Mesenchymal stem cell (in vitro differentiated cells and primary cell): ENCODE results near the gene SERBP1.

Experiments used
- DNase-seq: peaks from one replicate; pipeline ENCODE4 v3.0.0-alpha.2; 2013
- H2AFZ ChIP-seq: one replicate; pipeline ENCODE4 v1.6.1; 2013; ENCODE audit warnings: low read depth, mild to moderate bottlenecking, control low read depth, inconsistent platforms, low read length, moderate library complexity
- H2AK5ac ChIP-seq: 2 replicates; pipeline ENCODE4 v1.6.1; 2013; ENCODE audit warnings: low read length, moderate library complexity, mild to moderate bottlenecking, inconsistent platforms; ENCODE audit not compliant: severe bottlenecking
- H2BK120ac ChIP-seq: one replicate; pipeline ENCODE4 v1.6.1; 2013; ENCODE audit warnings: low read depth, mild to moderate bottlenecking, inconsistent platforms, low read length, moderate library complexity
- H2BK12ac ChIP-seq, 2 experiments: one replicate each; pipeline ENCODE4 v1.6.1; 2013; ENCODE audit warnings: inconsistent platforms in 2 of 2, low read length in 2 of 2, mild to moderate bottlenecking in 2 of 2, moderate library complexity in 2 of 2, control low read depth in 1 of 2
- H2BK15ac ChIP-seq: one replicate; pipeline ENCODE4 v1.6.1; 2013; ENCODE audit warnings: mild to moderate bottlenecking, low read depth, inconsistent platforms; ENCODE audit not compliant: poor library complexity, severe bottlenecking
- H2BK5ac ChIP-seq: 2 replicates; pipeline ENCODE4 v1.6.1; 2013; ENCODE audit warnings: low read depth, mild to moderate bottlenecking, low read length, control low read depth, inconsistent platforms; ENCODE audit not compliant: poor library complexity, severe bottlenecking
- H3K14ac ChIP-seq, 2 experiments: one replicate each; pipeline ENCODE4 v1.6.1; 2013; ENCODE audit warnings: inconsistent platforms in 2 of 2, low read length in 2 of 2, control low read depth in 1 of 2, mild to moderate bottlenecking in 1 of 2, moderate library complexity in 1 of 2
- H3K18ac ChIP-seq, 2 experiments: one replicate each; pipeline ENCODE4 v1.6.1; 2013; ENCODE audit warnings: inconsistent platforms in 2 of 2, low read length in 2 of 2, control low read depth in 1 of 2, low read depth in 1 of 2, mild to moderate bottlenecking in 1 of 2
- H3K23ac ChIP-seq, 2 experiments: one replicate each; pipeline ENCODE4 v1.6.1; 2013; ENCODE audit warnings: inconsistent platforms in 2 of 2, low read length in 2 of 2, mild to moderate bottlenecking in 2 of 2, moderate library complexity in 2 of 2, control low read depth in 1 of 2
- H3K27ac ChIP-seq: 2 replicates; pipeline ENCODE4 v1.5.1; 2013; ENCODE audit warnings: mild to moderate bottlenecking, moderate library complexity, low read length, control low read depth, inconsistent platforms; ENCODE audit not compliant: poor library complexity, severe bottlenecking
- H3K27me3 ChIP-seq, 2 experiments: 2 replicates each; pipeline versions ENCODE4 v1.6.1 to v1.7.0; 2013; ENCODE audit warnings: low read length in 2 of 2, mild to moderate bottlenecking in 2 of 2, moderate library complexity in 2 of 2, control low read depth in 1 of 2, inconsistent platforms in 1 of 2; ENCODE audit not compliant: control insufficient read depth in 1 of 2, insufficient read depth in 1 of 2
- H3K36me3 ChIP-seq, 2 experiments: 2 replicates each; pipeline versions ENCODE4 v1.6.1 to v1.7.0; 2013; ENCODE audit warnings: low read length in 2 of 2, control low read depth in 1 of 2, inconsistent platforms in 1 of 2, low read depth in 1 of 2, mild to moderate bottlenecking in 1 of 2; ENCODE audit not compliant: insufficient read depth in 2 of 2, control insufficient read depth in 1 of 2
- H3K4ac ChIP-seq, 2 experiments: one replicate each; pipeline ENCODE4 v1.6.1; 2013; ENCODE audit warnings: inconsistent platforms in 2 of 2, low read length in 2 of 2, mild to moderate bottlenecking in 2 of 2, moderate library complexity in 2 of 2, control low read depth in 1 of 2, low read depth in 1 of 2
- H3K4me1 ChIP-seq: 2 replicates; pipeline ENCODE4 v1.6.1; 2013; ENCODE audit warnings: low read depth, low read length, control low read depth; ENCODE audit not compliant: control insufficient read depth, insufficient read depth
- H3K4me2 ChIP-seq: 2 replicates; pipeline ENCODE4 v1.6.1; 2013; ENCODE audit warnings: low read length, mild to moderate bottlenecking, inconsistent platforms; ENCODE audit not compliant: poor library complexity, severe bottlenecking
- H3K4me3 ChIP-seq, 2 experiments: 2 replicates each; pipeline versions ENCODE4 v1.5.1 to v1.7.0; 2013; ENCODE audit warnings: low read length in 2 of 2, mild to moderate bottlenecking in 2 of 2, control low read depth in 1 of 2, low read depth in 1 of 2; ENCODE audit not compliant: insufficient read depth in 1 of 2
- H3K79me1 ChIP-seq: replicated peaks from 2 replicates; pipeline ENCODE4 v1.6.1; 2013; ENCODE audit warnings: mild to moderate bottlenecking, control low read depth, low read length, inconsistent platforms; ENCODE audit not compliant: poor library complexity, severe bottlenecking
- H3K9ac ChIP-seq: 2 replicates; pipeline ENCODE4 v1.7.0; 2013; ENCODE audit warnings: mild to moderate bottlenecking, low read length, moderate library complexity
- H3K9me3 ChIP-seq: 2 replicates; pipeline ENCODE4 v1.7.0; 2013; ENCODE audit warnings: mild to moderate bottlenecking, low read length; ENCODE audit not compliant: control insufficient read depth
- H4K8ac ChIP-seq: one replicate; pipeline ENCODE4 v1.6.1; 2013; ENCODE audit warnings: inconsistent platforms, mild to moderate bottlenecking, low read length, moderate library complexity
- H4K91ac ChIP-seq: one replicate; pipeline ENCODE4 v1.6.1; 2013; ENCODE audit warnings: mild to moderate bottlenecking, low read length, inconsistent platforms
- WGBS: methylation state at CpG from one replicate; pipeline ENCODE4 v1.1.7; 2013; ENCODE audit warnings: mixed read lengths; 5-methylcytosine and 5-hydroxymethylcytosine counted together

The SERBP1 gene

DNA sequence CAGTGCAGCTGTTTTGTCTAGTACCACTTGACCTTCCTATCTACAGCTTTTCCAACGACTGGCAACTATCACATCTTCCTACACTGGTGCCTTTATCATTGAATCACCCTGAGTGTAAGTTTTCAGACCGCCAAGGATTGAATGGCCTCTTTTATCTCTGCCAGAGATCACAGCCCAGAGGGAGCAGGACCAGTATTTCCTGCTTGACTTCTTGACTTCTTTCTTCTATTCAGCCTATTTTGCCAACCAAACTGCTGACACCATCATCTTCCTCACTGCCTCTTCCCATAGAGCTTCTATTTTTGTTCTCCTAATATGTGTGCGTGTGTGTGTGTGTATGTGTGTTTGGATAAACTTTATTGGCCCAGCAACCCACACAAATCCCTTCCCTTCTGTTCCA lies 53.8 kb downstream of the SERBP1 start:
- Histone ChIP-seq H3K27me3 (no peaks in the 10 kb centered on the region), H3K18ac (no peak overlapping the region), H2AFZ (no peak overlapping the region), H3K4me1 (no peaks in the 10 kb centered on the region), H2BK12ac (no peak overlapping the region), H3K36me3 (no peaks in the 10 kb centered on the region), H3K4me3 (no peak overlapping the region), H4K8ac (no peak overlapping the region), H4K91ac (no peak overlapping the region), H3K23ac (no peak overlapping the region), H2BK5ac (no peak overlapping the region), H2AK5ac (no peak overlapping the region), H3K79me1 (no peaks in the 10 kb centered on the region), H3K4ac (no peak overlapping the region), H3K9ac (no peak overlapping the region), H3K14ac (no peak overlapping the region), H2BK15ac (no peak overlapping the region), H3K9me3 (no peaks in the 10 kb centered on the region), H3K27ac (no peak overlapping the region), H3K4me2 (no peak overlapping the region), H2BK120ac (no peak overlapping the region)
- DNase-seq: peak; percentile 2
- 21% methylated on average over 2 of the region's 3 CpGs for WGBS

DNA sequence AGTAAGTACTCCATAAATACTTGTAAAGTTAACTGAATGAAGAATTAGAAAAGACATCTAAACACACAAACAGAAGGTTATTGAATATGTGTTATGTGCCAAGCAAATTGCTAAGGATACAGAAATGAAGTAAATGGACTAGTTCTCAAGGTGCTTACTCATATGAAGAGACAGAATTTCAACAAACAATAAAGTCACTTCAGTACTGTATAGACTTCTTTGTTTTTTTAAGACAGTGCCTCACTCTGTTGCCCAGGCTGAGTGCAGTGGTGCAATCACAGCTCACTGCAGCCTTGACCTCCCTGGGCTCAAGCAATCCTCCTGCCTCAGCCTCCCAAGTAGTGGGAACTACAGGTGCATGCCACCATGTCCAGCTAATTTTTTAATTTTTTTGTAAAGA lies 57.3 kb downstream of the SERBP1 start:
- H3K79me1 ChIP-seq: no peaks in the 10 kb centered on the region
- no peak overlapping the region for H3K27ac ChIP-seq
- no peak overlapping the region for H2BK120ac ChIP-seq
- no peak overlapping the region for H3K4ac ChIP-seq
- H3K36me3 ChIP-seq: no peaks in the 10 kb centered on the region
- H2BK12ac ChIP-seq: no peak overlapping the region
- no peak overlapping the region for H2BK5ac ChIP-seq
- no peak for DNase-seq
- no peak overlapping the region for H2BK15ac ChIP-seq
- no peak overlapping the region for H3K9ac ChIP-seq
- no peak overlapping the region for H3K4me3 ChIP-seq
- H3K14ac ChIP-seq: no peak overlapping the region
- no peak overlapping the region for H3K18ac ChIP-seq
- H3K9me3 ChIP-seq: no peaks in the 10 kb centered on the region
- H2AFZ ChIP-seq: no peak overlapping the region
- no peak overlapping the region for H3K23ac ChIP-seq
- no peak overlapping the region for H2AK5ac ChIP-seq
- no peaks in the 10 kb centered on the region for H3K27me3 ChIP-seq
- no peaks in the 10 kb centered on the region for H3K4me1 ChIP-seq
- no peak overlapping the region for H3K4me2 ChIP-seq
- no peak overlapping the region for H4K8ac ChIP-seq
- no peak overlapping the region for H4K91ac ChIP-seq

DNA sequence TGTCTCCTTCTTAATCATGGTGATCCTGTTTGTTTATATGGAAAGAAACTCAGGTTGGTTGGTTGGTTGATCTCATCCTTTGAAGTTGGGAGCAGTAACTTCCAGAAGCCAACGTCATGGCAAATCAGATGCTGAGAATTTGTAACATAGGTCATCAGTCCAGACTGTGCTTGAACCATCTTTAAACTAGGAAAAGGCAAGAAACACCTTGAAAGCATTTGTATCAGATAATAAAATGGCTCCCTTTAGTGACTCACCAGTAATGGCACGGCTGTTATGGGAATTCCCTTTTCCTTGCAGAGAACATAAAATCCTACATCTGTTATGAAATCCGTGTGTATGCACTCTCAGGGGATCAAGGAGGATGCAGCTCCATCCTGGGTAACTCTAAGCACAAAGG lies 58.1 kb downstream of the SERBP1 start:
- Histone ChIP-seq H2BK120ac (no peak overlapping the region), H3K4me1 (no peaks in the 10 kb centered on the region), H3K4me3 (no peak overlapping the region), H3K9ac (no peak overlapping the region), H3K27ac (no peak overlapping the region), H2BK15ac (no peak overlapping the region), H3K27me3 (no peaks in the 10 kb centered on the region), H2AFZ (no peak overlapping the region), H3K36me3 (no peaks in the 10 kb centered on the region), H4K91ac (no peak overlapping the region), H3K23ac (no peak overlapping the region), H2AK5ac (no peak overlapping the region), H3K4ac (no peak overlapping the region), H2BK5ac (no peak overlapping the region), H4K8ac (no peak overlapping the region), H3K79me1 (no peaks in the 10 kb centered on the region), H3K18ac (no peak overlapping the region), H3K9me3 (no peaks in the 10 kb centered on the region), H3K4me2 (no peak overlapping the region), H2BK12ac (no peak overlapping the region), H3K14ac (no peak overlapping the region)
- peak; percentile 8 for DNase-seq
- WGBS: 66% methylated on average over 3 of the region's 3 CpGs

DNA sequence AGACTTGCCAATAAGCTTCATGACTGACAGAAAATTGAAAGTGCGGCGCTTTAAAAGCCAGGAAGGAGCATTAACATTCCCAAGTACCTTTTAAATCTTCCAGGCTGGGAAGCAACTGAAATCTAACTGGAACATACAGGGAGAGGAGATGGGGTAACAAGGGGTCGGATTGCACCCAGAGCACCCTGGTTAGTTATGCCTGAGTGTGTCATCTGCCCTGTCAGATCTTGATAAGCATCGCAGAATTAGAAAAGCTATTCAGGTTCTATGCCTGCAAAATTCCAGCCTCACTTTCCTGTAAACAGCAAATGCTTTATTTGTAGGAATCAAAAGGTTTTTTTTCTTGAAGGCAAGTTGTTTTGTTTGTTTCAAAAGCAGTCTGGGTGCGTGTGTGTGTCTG lies 58.5 kb downstream of the SERBP1 start:
- WGBS: 84% methylated on average over 5 of the region's 5 CpGs
- H4K91ac ChIP-seq: no peak overlapping the region
- no peak overlapping the region for H3K14ac ChIP-seq
- no peaks in the 10 kb centered on the region for H3K79me1 ChIP-seq
- DNase-seq: peak; percentile 3
- H3K23ac ChIP-seq: no peak overlapping the region
- no peak overlapping the region for H3K4me3 ChIP-seq
- no peak overlapping the region for H2AFZ ChIP-seq
- H2BK5ac ChIP-seq: no peak overlapping the region
- no peaks in the 10 kb centered on the region for H3K27me3 ChIP-seq
- H3K27ac ChIP-seq: no peak overlapping the region
- no peak overlapping the region for H3K9ac ChIP-seq
- no peak overlapping the region for H2BK120ac ChIP-seq
- no peak overlapping the region for H2BK15ac ChIP-seq
- no peaks in the 10 kb centered on the region for H3K36me3 ChIP-seq
- no peak overlapping the region for H3K4ac ChIP-seq
- H3K4me1 ChIP-seq: no peaks in the 10 kb centered on the region
- no peak overlapping the region for H3K4me2 ChIP-seq
- no peak overlapping the region for H3K18ac ChIP-seq
- H2AK5ac ChIP-seq: no peak overlapping the region
- H2BK12ac ChIP-seq: no peak overlapping the region
- no peak overlapping the region for H4K8ac ChIP-seq
- H3K9me3 ChIP-seq: no peaks in the 10 kb centered on the region
